HCT116 (cell line): ENCODE results near the gene LIX1. TPM values are rescaled to one million over a fixed set of nuclear protein-coding genes. Genes with fewer than 3 reads are reported as not detected.

Experiments
- ATAC-seq: fragments of 200-7000 bp; cut with Tn5 transposase; 2 replicates; pipeline ENCODE4 v1.9.1; 2020; ENCODE audit warnings: mild to moderate bottlenecking, moderate library complexity
- BruUV-seq: library from RNA; stranded (reverse); fragments of 400-500 nt; replicated peaks from 2 replicates; lab custom pipeline; 2021; lab: Mats Ljungman, UMichigan
- CTCF ChIA-PET: fragments of 300-600 bp; sonication (Branson Sonifier 250); formaldehyde crosslinking; loops from one replicate; lab custom pipeline; 2021; ENCODE audit warnings: antibody characterized with exemption; lab: Charles Lee
- POLR2A ChIA-PET: fragments of 300-600, 350-600 bp; sonication (Branson Sonifier 250); formaldehyde crosslinking; loops from one replicate; lab custom pipeline; 2021; ENCODE audit warnings: antibody characterized with exemption; lab: Charles Lee
- RAD21 ChIA-PET, 2 experiments: fragments of 300-600 bp; sonication (Branson Sonifier 250); formaldehyde crosslinking; loops; one replicate each; lab custom pipeline; 2023; ENCODE audit warnings: low total read pairs in 2 of 2; ENCODE audit not compliant: uncharacterized antibody in 2 of 2, unreplicated experiment in 2 of 2, low non-redundant PET in 1 of 2; lab: Charles Lee
- DNase-seq: peaks from one replicate; pipeline ENCODE4 v3.0.0-alpha.2; 2010; ENCODE audit warnings: low read depth, low spot score
- H2AFZ ChIP-seq: fragments of 200-600 bp; shearing (Covaris generic), sonication (generic); 2 replicates; pipeline ENCODE4 v1.6.1; 2017; ENCODE audit warnings: low read depth, mixed run types, mixed read lengths, antibody characterized with exemption, low read length; ENCODE audit not compliant: poor library complexity, severe bottlenecking
- H3K27ac ChIP-seq: 2 replicates; pipeline ENCODE4 v1.5.1; 2012; ENCODE audit warnings: low read depth, low read length
- H3K27me3 ChIP-seq: fragments of 200-600 bp; sonication (generic); 2 replicates; pipeline ENCODE4 v1.6.1; 2016; ENCODE audit warnings: mixed run types, low read length, mixed read lengths; ENCODE audit not compliant: insufficient read depth
- H3K36me3 ChIP-seq, 2 experiments: fragments of 200-500 bp in 1 of 2; fragments of 200-600 bp in 1 of 2; sonication (Bioruptor generic) in 1 of 2; sonication (generic) in 1 of 2; 2 replicates each; pipeline versions ENCODE4 v1.5.1 to v1.6.1; 2014 to 2016; ENCODE audit warnings: low read length in 2 of 2, inconsistent platforms in 1 of 2, mixed read lengths in 1 of 2, mixed run types in 1 of 2; ENCODE audit not compliant: insufficient read depth in 2 of 2, control insufficient read depth in 1 of 2
- H3K4me1 ChIP-seq, 2 experiments: fragments of 200-600 bp in 1 of 2; sonication (generic) in 1 of 2; 2 replicates each; pipeline versions ENCODE4 v1.5.1 to v1.6.1; 2012 to 2017; ENCODE audit warnings: low read length in 2 of 2, inconsistent platforms in 1 of 2, mild to moderate bottlenecking in 1 of 2, mixed read lengths in 1 of 2, mixed run types in 1 of 2, moderate library complexity in 1 of 2; ENCODE audit not compliant: insufficient read depth in 2 of 2, control insufficient read depth in 1 of 2
- H3K4me2 ChIP-seq: fragments of 200-600 bp; sonication (generic); 2 replicates; pipeline ENCODE4 v1.6.1; 2017; ENCODE audit warnings: mixed run types, low read length, mixed read lengths
- H3K4me3 ChIP-seq, 2 experiments: fragments of 200-600 bp in 1 of 2; sonication (generic) in 1 of 2; replicated peaks in 1 of 2; 2 replicates each; pipeline ENCODE4 v1.5.1; 2011 to 2016; ENCODE audit warnings: low read length in 2 of 2, control low read depth in 1 of 2, low read depth in 1 of 2, mild to moderate bottlenecking in 1 of 2, mixed read lengths in 1 of 2, mixed run types in 1 of 2
- H3K79me2 ChIP-seq: fragments of 200-600 bp; sonication (generic); 2 replicates; pipeline ENCODE4 v1.6.1; 2017; ENCODE audit warnings: mild to moderate bottlenecking, mixed run types, low read length, moderate library complexity, mixed read lengths; ENCODE audit not compliant: insufficient read depth
- H3K9ac ChIP-seq: fragments of 200-600 bp; sonication (generic); 2 replicates; pipeline ENCODE4 v1.6.1; 2016; ENCODE audit warnings: low read length, mixed read lengths
- H3K9me2 ChIP-seq: fragments of 200-600 bp; sonication (generic), shearing (Covaris generic); 2 replicates; pipeline ENCODE4 v1.6.1; 2017; ENCODE audit warnings: mixed run types, mild to moderate bottlenecking, moderate library complexity; ENCODE audit not compliant: insufficient read depth
- H3K9me3 ChIP-seq, 2 experiments: fragments of 200-500 bp in 1 of 2; fragments of 200-600 bp in 1 of 2; sonication (Bioruptor generic) in 1 of 2; sonication (generic) in 1 of 2; 2 replicates each; pipeline ENCODE4 v1.6.1; 2014 to 2017; ENCODE audit warnings: low read length in 2 of 2, mixed read lengths in 2 of 2, inconsistent platforms in 1 of 2, low read depth in 1 of 2, mild to moderate bottlenecking in 1 of 2, mixed run types in 1 of 2, moderate library complexity in 1 of 2; ENCODE audit not compliant: control insufficient read depth in 1 of 2, insufficient read depth in 1 of 2
- H4K20me1 ChIP-seq: fragments of 200-600 bp; sonication (generic), shearing (Covaris generic); 2 replicates; pipeline ENCODE4 v1.6.1; 2017; ENCODE audit warnings: mixed run types, mild to moderate bottlenecking, moderate library complexity; ENCODE audit not compliant: insufficient read depth
- ATF3 ChIP-seq: IDR thresholded peaks from 2 replicates; pipeline ENCODE4 v1.6.1; 2012
- CBX3 ChIP-seq: IDR thresholded peaks from 2 replicates; pipeline ENCODE4 v1.6.1; 2012; ENCODE audit warnings: low read depth
- CEBPB ChIP-seq: IDR thresholded peaks from 2 replicates; pipeline ENCODE4 v1.6.1; 2012; ENCODE audit warnings: low read depth
- EGR1 ChIP-seq: IDR thresholded peaks from 2 replicates; pipeline ENCODE4 v1.6.1; 2012; ENCODE audit warnings: low read depth
- ELF1 ChIP-seq: IDR thresholded peaks from 2 replicates; pipeline ENCODE4 v1.6.1; 2012; ENCODE audit warnings: low read depth, borderline replicate concordance
- EZH2 ChIP-seq: fragments of 200-600 bp; sonication (generic); IDR thresholded peaks from 2 replicates; pipeline ENCODE4 v1.6.1; 2017; ENCODE audit warnings: antibody characterized with exemption, mixed run types
- EZH2phosphoT487 ChIP-seq: fragments of 200-600 bp; IDR thresholded peaks from 2 replicates; pipeline ENCODE4 v1.6.1; 2018; ENCODE audit warnings: antibody characterized with exemption, borderline replicate concordance
- FOSL1 ChIP-seq: IDR thresholded peaks from 2 replicates; pipeline ENCODE4 v1.6.1; 2012; ENCODE audit warnings: low read depth
- POLR2A ChIP-seq: IDR thresholded peaks from 2 replicates; pipeline ENCODE4 v1.7.0; 2011; ENCODE audit warnings: borderline replicate concordance; ENCODE audit not compliant: insufficient read depth, insufficient read length; ENCODE audit errors: extremely low read depth
- REST ChIP-seq: IDR thresholded peaks from 2 replicates; pipeline ENCODE4 v1.6.1; 2012; ENCODE audit warnings: low read depth
- SP1 ChIP-seq: IDR thresholded peaks from 2 replicates; pipeline ENCODE4 v1.6.1; 2012; ENCODE audit warnings: low read depth
- SRF ChIP-seq: IDR thresholded peaks from 2 replicates; pipeline ENCODE4 v1.6.1; 2012; ENCODE audit warnings: low read depth
- YY1 ChIP-seq: IDR thresholded peaks from 2 replicates; pipeline ENCODE4 v1.6.1; 2011; ENCODE audit warnings: low read length, low read depth, moderate library complexity, mild to moderate bottlenecking; ENCODE audit not compliant: insufficient replicate concordance; ENCODE audit errors: extremely low read depth
- ZNF274 ChIP-seq: fragments of 200-500 bp; sonication (Bioruptor generic); IDR thresholded peaks from 2 replicates; pipeline ENCODE4 v1.6.1; 2014; ENCODE audit warnings: mild to moderate bottlenecking, low read depth, low read length, inconsistent platforms
- intact Hi-C: fragments of 100-400 bp; cut with micrococcal nuclease; formaldehyde crosslinking; loops from 2 replicates; pipeline ENCODE4 v1.10.0; 2022
- total RNA-seq: library from RNA; stranded (reverse); gene quantifications from one replicate; pipeline ENCODE4 v1.2.1, GENCODE V29; 2021; ENCODE audit not compliant: unreplicated experiment
- TF ChIP-seq, protein P1 (sequence below): IDR thresholded peaks from 2 replicates; pipeline ENCODE4 v1.6.1; 2011; ENCODE audit warnings: mild to moderate bottlenecking, low read length, moderate library complexity; ENCODE audit not compliant: insufficient replicate concordance; ENCODE audit errors: extremely low read depth

Gene LIX1
- total RNA-seq, 1 experiment from 2014 or later = not detected

DNA sequence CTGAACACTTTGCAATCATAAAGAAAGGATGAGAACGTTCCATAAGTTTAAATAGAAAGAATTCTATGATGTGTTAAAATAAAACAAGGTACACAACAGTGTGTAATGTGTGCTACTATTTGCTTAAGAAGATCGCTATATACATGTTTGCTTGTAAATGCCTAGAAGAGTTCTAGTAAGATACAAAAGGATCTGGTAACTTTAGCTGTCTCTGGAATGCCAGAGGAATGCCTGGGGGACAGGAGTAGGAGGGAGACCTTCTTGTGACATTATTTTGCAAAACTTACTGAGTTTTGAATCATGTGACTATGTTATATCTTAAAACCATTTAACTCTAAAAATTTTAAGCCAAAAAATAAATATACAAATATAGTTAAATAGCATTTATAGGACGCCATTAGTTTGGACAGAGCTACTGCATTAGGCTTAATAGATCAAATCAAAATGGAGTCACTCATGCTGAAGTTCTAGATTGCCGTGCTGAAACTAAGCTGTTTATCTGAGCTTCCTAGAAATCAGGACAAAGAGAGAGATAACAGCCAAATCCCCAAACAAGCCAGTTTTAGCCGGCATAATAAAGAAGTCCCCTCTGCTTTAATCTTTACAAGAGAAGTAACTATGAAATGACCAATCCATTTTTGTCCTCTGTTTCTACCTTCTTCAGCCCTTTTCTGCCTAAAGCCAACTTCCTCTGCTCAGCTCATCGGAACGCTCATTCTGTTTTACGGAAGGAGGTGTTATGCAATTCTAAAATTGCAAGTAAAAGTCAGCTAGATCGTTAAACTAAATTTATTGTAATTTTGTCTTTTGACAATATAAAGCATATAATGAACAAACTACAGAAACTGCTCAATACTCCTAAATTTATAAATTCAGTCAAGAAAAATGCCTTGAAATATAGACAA is 44.8 kb downstream of the LIX1 start:
- RAD21 ChIA-PET = no interaction called here
- H3K4me1 ChIP-seq = no peaks in the 10 kb centered on the region
- H3K36me3 ChIP-seq = no peaks in the 10 kb centered on the region
- DNase-seq (no peak), ATAC-seq (no peak)
- H3K9me2 ChIP-seq = no peaks in the 10 kb centered on the region
- intact Hi-C loops = no loop called here
- no peak overlapping the region for H3K9ac ChIP-seq
- CTCF ChIA-PET = no interaction called here
- no peaks in the 10 kb centered on the region for H3K27me3 ChIP-seq
- POLR2A ChIA-PET = no interaction called here
- no peak overlapping the region for H3K4me3 ChIP-seq
- no peaks in the 10 kb centered on the region for H3K9me3 ChIP-seq
- H3K79me2 ChIP-seq = no peaks in the 10 kb centered on the region
- H3K4me2 ChIP-seq = no peak overlapping the region
- TF ChIP-seq SP1 = no peak
- no peak for TF ChIP-seq ATF3
- no peak for TF ChIP-seq SRF
- no peak for TF ChIP-seq YY1
- no peak for TF ChIP-seq ELF1
- no peak for TF ChIP-seq ZNF274
- no peak for TF ChIP-seq EZH2phosphoT487
- no peak for TF ChIP-seq POLR2A
- no peak for TF ChIP-seq CBX3
- TF ChIP-seq, protein P1, sequence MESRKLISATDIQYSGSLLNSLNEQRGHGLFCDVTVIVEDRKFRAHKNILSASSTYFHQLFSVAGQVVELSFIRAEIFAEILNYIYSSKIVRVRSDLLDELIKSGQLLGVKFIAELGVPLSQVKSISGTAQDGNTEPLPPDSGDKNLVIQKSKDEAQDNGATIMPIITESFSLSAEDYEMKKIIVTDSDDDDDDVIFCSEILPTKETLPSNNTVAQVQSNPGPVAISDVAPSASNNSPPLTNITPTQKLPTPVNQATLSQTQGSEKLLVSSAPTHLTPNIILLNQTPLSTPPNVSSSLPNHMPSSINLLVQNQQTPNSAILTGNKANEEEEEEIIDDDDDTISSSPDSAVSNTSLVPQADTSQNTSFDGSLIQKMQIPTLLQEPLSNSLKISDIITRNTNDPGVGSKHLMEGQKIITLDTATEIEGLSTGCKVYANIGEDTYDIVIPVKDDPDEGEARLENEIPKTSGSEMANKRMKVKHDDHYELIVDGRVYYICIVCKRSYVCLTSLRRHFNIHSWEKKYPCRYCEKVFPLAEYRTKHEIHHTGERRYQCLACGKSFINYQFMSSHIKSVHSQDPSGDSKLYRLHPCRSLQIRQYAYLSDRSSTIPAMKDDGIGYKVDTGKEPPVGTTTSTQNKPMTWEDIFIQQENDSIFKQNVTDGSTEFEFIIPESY = no peak
- no peak for TF ChIP-seq EZH2
- no peak for TF ChIP-seq CEBPB
- no peak for TF ChIP-seq FOSL1
- no peak for TF ChIP-seq REST
- TF ChIP-seq EGR1 = no peak
- H4K20me1 ChIP-seq = no peaks in the 10 kb centered on the region
- no TSS peak for BruUV-seq
- no peak overlapping the region for H2AFZ ChIP-seq
- no peak overlapping the region for H3K27ac ChIP-seq
